NOMO-1 (cell line): ENCODE measurements around the gene DSE.
"Not testable (repeated sequence)": the region's sequence is repeated elsewhere in the genome, so short reads cannot be mapped to it uniquely, and the experiment has no call there.

Experiments
- DNase-seq, 2 experiments: peaks; one replicate each; lab custom pipeline; 2025; ENCODE audit not compliant: unreplicated experiment in 2 of 2; lab: John Stamatoyannopoulos, UW

DSE gene

DNA sequence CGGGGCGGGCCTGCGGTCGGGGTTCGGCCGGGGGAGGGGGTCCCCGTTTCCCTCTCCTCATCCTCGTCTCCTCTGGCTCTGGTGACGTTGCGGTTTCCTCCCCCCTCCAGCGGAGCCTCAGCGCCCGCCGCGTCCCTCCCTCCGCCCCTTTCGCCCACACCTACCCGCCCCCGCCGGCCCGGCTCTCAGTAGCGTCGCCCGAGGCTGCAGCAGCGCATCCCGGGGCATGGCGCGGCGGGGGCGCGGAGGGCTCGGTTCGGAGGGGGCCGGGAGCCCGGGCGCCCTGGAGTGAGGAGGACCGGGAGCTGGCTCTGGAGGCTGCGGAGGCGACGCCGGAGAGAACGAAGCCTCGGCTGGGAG, at the start of gene DSE:
Gene DSE, plus strand, starts transcription at position 188 of the 360 bp plus-strand sequence. CDS start 28,304 bp downstream, outside the sequence.
- DNase-seq: no peak

DNA sequence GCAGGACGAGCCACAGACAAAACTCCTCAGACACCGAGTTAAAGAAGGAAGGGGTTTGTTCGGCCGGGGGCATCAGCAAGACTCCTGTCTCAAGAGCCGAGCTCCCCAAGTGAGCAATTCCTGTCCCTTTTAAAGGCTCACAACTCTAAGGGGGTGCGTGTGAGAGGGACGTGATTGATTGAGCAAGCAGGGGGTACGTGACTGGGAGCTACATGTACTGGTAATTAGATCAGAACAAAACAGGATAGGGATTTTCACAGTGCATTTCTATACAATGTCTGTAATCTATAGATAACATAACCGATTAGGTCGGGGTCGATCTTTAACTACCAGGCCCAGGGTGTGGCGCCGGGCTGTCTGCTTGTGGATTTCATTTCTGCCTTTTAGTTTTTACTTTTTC, 48.8 kb upstream of the DSE start:
- DNase-seq: not testable (repeated sequence)

DNA sequence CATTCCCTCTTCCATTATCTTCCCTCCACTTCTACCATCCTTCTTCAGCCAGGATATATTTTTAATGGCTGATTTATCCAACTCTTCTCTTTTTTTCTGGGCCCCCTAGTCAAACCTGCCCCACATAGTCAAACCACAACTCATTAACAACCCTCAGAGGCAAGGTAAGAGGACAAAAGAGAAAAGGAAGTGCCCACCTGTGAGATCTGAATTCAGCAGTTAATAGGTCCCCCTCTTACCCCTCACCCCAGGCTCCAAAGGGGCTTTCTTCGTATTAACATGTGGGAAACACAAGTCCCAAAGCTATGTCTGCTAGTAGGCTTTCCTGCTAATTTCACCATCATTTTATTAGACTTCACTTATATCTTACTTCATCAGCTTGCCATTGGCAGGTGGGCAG, 46.9 kb upstream of the DSE start:
- no peak for DNase-seq

DNA sequence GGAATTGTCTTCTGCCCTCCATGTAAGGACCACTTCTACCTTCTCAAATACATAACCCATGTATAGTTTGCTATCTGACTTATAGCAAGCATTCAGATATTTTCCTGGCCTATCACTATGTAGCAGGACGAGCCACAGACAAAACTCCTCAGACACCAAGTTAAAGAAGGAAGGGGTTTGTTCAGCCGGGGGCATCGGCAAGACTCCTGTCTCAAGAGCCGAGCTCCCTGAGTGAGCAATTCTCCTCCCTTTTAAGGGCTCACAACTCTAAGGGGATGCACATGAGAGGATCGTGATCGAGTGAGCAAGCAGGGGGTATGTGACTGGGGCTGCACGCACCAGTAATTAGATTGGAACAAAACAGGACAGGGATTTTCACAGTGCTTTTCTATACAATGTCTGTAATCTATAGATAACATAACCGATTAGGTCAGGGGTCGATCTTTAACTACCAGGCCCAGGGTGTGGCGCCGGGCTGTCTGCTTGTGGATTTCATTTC, 45.1 kb upstream of the DSE start:
- DNase-seq: not testable (repeated sequence)

DNA sequence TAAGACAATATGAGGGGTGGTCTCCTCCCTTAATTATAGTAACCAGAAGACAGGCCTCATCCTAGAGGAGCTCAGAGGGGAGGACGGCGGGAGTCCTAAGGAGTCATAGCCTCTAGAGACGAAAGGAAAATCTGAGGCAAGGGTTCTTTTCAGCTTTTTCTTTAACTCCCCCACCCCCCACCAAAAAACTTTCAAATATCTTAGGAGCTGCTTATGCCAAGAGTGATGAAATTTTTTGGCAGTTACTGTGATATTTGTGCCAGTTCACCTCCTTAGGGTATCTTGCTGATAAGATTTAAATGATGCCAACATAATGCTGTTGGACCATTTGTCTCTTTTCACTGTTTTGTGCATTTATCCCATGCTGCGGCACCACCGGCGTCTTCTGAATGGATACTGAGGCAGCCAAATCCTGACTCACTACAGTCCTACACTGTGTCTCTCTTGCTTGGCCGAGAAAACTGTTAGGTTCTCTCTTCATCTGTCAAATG, 44.5 kb upstream of the DSE start:
- no peak for DNase-seq

DNA sequence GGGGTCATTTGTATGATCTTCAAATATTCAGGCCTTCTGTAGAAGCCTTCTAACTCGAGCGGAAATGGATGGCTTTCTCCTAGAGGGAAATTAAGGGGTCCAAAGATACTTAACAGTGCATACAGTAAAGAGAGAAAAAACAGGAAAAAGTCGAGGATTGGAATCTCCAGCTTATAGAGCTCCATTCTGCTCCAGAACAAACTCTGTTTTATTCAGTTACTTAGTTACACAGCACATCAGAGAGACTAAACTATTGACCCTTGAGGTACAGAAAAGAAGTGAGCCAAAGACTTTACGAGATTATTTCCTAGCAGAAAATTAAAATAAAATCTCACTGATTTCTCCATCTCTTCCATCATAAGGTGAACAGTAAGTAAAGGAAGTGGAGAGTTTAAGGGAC, 43.8 kb upstream of the DSE start:
- no peak for DNase-seq

DNA sequence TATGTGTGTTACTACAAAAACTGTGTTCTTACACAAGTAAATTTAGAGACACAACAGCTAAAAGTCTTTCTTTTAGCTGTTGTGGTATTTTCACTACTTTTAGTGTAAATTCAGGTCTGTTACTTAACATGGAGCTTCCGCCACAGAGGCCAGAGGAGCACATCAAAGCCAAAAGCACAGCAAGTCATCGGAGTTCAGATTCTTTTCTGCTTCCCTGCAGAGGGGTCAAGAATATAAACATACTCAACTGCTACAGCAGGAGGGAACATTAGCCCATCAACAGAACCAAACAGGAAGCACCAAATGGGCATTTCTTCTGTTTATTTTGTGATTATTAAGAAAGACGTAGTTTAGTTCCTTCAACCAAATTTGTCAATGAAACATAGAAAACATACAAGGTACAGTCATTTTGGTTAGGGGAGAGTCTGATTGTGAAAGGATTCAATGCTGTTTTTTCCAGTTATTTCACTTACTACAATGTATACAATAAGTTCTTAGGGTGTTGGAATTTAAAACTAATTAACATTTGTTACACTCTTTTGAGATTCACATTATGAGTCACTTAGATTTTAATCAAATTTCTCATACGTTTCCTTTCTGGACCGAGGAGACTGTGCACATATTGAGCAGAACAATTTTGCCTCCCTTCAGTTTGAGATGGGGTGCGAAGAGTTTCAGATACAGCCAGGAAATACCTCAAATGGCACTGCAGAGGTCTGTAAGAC, 42.8 kb upstream of the DSE start:
- DNase-seq: no peak

DNA sequence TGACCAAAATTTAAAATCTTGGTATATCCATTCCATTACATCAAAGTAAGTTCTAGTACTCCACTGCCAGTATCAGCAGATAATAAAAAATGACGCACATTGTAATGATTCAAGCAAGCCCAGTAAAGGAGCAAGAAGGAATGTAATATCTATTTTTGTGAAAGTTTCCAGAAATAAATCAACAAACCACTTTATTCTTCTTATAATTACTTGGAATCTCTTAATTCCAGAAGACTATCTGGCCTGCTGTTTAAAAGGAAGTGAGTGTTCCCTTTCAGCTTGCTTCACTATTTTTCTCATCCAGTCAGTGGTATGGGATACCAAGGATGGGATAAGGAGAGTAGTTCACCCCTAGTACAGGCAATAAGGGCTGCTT, 42.2 kb upstream of the DSE start:
- no peak for DNase-seq

DNA sequence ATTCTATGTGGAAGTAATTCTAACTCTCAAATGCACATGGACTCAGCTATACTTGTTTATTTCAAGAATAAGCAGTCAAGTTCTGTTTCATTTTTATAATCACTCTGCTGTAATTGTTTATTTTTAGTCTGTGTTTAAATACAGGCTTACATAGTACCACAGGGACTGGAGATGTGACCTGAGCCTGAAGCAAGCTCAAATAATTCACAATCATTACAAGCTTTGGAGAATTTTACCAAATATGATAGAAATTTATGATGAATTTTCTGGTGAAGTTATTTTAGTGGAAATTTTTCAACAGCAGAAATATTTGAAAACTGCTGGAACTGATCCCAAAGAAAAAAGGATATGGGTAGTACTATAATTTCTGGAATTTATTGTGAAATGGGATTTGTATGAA, 41.6 kb upstream of the DSE start:
- no peak for DNase-seq

DNA sequence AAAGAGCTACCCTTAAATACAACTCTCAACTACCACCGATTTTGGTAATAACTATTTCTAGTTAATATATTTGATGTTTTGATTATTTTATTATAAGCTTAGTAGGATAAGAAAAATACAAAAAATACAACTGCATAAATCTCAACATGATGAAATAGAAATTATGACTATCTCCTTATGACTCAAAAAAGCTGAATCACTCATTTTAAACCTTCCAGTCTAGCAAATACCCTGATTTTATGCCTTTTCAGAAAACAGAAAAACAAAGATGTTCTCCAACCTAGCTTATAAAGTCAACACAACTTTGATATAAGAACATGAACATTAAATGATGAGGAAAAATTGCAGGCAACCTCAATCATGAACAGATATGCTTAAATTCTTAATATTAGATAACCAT, 40.2 kb upstream of the DSE start:
- DNase-seq: no peak

DNA sequence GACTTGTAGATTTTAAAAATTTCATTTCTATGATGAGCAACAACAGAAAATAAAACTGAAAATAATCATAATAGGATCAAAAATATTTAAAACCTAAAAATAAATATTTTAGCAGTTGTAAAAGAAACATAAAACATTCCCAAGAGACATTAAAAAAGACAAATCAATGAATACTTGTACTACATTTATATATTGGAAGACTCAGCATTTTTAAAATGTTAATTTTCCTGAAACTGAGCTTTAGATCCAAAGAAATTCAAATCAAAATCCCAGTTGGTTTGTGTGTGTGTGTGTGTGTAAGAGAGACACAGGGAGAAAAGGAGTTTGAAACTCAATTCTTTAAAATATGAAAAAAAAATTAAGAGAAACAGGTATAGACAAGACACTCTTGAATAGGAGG, 38.7 kb upstream of the DSE start:
- DNase-seq: no peak

DNA sequence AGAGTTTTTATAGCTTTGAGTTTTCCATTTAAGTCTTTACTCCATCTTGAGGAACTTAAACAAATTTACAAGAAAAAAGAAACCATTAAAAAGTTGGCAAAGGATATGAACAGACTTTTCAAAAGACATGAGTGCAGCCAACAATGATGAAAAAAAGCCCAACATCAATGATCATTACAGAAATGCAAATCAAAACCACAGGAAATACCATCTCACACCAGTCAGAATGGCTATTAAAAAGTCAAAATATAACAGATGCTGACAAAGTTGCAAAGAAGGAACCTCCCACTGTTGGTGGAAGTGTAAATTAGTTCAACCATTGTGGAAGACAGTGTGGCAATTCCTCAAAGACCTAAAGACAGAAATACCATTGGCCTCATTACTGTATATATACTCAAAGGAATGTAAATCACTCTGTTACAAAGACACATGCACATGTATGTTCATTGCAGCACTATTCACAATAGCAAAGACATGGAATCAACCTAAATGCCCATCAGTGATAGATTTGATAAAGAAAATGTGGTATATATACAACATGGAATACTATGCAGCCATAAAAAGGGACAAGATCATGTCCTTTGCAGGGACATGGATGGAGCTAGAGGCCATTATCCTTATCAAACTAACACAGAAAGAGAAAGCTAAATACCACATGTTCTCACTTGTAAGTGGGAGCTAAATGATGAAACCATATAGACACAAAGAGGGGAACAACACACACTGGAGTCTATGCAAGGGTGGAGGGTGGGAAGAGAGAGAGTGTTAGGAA, 35.9 kb upstream of the DSE start:
- DNase-seq: not testable (repeated sequence)

DNA sequence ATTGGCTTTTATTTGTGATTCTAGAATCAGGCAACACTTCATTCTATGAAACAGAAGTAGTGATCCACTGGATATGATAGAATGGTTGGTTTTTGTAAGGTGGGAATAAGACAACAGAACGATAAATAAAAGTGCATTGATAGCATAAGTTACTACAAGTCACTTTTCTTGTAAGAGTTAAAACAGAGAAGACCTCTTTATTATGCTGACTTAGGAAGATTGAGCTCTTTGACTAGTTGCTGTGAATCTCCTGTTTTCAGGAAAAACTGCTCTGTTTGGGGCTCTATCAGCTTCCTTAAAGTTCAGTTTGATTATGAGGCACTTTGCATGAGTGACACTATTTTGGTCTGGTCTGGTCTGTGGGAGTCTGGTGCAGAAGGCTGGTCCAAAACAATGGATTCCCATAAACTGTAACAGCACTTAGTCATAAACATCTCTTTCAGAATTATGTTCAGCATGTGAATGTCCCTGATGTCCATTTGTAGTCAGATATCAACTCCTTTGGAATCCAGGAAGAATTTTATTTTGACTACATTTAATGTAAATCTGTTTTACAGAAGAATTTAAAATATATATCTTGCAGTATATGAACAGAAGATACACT, 35.0 kb upstream of the DSE start:
- DNase-seq: no peak

DNA sequence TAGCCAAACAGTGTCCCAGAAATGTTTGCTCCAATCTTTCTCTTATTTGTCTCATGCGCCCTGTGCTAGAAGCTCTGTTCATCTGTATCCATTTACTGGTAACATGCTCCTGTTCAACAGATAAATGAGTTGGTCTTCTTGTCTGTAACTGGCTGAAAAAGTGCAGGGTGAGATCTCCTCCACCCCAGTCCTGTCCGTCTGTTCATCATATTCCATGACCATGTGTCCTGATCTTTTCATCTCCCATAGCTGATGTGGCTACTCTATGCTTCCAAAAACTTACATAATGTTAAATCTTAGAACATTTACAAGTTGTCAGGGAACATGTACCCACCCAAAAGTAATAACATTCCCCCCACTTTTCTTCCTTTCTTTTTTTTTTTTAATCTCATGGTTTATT, 31.8 kb upstream of the DSE start:
- DNase-seq: no peak

DNA sequence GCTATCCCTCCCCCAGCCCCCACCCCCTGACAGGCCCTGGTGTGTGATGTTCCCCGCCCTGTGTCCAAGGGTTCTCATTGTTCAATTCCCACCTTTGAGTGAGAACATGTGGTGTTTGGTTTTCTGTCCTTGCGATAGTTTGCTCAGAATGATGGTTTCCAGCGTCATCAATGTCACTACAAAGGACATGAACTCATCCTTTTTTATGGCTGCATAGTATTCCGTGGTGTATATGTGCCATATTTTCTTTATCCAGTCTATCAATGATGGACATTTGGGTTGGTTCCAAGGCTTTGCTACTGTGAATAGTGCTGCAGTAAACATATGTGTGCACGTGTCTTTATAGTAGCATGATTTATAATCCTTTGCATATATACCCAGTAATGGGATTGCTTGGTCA, 30.1 kb upstream of the DSE start:
- not testable (repeated sequence) for DNase-seq

DNA sequence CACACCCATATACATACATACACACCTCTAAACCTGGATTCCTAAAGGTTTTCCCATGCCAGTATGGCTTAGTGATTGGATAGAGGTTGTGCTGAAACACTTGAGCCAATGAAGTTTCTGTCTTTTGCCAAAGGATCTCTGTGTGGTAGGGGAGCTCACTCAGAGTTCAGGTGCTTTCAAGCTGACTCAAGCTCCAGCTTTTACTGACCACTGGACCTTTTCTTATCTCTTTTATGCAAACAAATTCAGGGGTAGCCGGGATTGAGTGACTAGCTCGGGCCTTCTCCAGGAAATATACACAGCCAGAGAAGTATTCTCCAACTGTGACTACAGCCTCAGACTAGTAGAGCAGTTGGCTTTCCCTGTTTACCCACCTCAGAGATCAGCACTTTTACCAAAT, 21.5 kb upstream of the DSE start:
- no peak for DNase-seq

DNA sequence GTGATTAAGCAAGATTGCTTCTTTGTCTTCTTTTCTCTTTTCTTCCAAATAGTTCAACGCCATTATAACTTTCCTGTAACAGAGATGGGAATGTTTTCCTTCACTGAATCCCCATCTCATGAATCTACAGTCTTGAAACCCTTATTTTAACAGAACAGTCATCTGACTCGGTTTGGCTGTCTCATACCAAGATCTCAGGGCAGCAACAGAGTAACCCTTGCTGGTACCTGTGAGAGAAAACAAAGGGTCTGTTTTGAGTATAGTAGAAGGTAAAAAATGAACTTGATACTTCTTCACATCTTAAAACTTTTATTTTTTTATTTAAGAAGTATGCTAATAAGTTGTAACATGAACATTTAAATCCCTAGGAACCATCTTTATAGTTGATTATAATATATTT, 19.6 kb upstream of the DSE start:
- no peak for DNase-seq

DNA sequence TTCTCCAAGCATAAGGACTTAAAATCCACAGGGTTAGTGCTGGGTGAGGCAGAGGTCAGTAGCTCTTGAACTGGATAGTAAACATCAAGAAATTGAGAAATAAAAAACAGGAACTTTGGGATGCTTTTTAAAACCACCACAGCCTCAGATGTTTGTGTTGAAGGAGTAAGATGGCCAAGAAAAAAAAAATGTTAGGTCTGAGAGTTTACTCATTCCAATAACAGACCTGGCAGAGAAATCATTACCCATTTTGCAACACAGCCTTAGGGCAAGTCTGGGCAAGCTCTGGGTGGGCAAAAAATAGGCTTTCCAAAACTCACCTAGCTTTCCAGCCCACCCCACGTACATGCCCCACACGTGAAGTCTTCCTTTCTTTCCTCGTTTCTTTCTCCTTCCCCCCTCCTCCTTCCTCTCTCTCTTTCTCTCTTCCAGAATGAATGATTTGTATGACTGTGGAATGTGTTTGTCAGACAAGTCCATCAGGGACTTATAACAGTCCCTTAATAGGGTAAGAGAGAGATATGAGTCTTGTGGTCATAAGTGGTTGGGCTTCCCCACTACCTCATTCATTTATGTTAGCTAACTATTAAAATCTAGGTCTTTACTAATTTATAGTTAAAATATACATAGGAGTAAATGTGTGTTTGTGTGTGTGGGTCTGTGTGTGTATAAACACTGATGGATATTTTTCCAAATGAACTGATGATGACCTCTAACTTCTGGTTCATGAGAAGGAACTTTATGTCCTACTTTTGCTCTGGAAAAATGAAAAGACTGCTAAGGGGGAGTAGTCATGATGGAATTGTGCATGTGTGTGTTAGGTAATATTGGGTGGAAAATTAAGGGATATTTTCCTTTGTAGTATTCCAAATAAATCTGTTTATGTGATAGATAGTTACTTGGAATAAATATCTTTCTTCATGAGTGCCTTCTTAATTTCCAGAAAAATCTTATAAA, 18.0 kb upstream of the DSE start:
- no peak for DNase-seq

DNA sequence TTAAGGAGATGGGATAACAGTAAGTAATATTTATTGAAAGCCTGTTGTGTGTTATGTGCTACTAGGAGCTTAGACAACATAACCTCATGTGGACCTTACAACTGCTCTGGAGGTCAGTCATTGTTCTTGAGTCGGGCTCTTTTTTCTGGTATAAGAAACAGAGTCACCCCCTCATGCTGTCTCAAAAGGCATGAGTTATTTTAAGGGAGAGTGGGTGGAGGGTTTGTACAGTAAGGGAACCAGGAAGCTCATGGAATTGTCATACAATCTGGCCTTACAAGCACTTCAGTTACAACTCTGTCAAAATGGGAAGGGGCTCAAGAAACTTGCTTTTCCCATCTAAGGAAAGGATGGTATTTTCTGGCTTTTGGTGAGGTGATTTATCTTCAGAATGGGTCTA, 16.5 kb upstream of the DSE start:
- no peak for DNase-seq

DNA sequence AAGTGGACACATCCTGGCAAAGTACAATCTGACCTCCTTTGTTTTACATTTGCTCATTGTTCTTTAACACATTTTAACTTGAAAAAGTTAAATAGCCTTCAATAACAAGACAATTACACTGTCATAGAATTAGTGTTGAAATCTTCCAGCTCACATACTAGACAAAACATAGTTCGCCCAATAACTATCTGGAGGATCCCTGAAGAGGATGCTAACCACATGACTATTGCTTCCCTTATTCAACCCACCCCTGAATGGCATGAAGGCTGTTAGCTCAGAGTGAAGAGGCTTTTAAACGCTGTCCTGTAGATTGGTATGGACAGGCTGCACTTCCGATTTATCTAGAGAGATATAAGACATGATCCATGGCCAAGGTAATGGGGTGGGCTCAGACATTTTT, 15.0 kb upstream of the DSE start:
- DNase-seq: no peak

DNA sequence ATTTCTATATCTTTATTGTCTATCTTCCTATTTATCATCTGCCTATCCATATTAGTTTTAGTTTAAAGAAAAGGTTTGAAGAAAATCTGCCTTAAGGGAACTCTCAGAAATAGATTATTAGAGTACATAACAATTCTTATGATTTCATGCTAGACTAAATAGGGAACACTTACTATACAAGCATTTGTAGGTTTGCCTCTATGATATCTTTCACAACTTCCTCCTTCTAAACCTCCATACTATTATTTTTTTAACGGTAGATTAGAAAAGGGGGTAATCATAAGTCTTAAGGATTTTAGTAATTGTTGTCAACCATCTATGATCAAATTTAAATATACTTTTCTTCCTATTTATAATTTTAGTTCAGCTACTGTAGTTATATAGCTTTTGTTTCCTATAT, 11.6 kb upstream of the DSE start:
- DNase-seq: peak in 1 of 2 experiments; percentile 50
